ENCODE measurements around the gene NPY5R. TPM values are rescaled to one million over a fixed set of nuclear protein-coding genes. Genes with fewer than 3 reads are reported as not detected.

NPY5R gene
- total RNA-seq, 1 donor from 2014 or later: 8.8 TPM

DNA sequence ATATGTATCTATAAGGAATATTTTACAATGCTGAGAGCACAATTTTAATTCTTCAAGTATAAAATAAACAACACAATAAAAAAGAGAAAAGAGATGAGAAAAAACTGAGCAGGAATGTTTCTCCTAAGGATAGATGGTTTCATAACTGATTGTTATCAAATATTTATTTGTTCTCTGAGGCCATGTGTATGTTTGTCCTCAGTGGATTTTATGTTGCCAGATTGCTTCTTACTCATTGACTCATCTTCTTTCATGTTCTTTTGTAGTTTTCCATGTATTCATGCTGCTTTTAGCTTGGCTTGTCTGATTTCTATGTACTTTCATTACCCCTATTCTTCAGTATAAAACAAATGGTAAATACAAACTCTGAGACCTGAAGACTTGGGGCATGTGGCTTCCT, 41.2 kb downstream of the NPY5R start:
- no peaks in the 10 kb centered on the region for H3K4me1 Mint-ChIP-seq (ENCODE audit: unreplicated experiment)
- no peak overlapping the region for H3K4me3 Mint-ChIP-seq
- TF ChIP-seq, protein P1, sequence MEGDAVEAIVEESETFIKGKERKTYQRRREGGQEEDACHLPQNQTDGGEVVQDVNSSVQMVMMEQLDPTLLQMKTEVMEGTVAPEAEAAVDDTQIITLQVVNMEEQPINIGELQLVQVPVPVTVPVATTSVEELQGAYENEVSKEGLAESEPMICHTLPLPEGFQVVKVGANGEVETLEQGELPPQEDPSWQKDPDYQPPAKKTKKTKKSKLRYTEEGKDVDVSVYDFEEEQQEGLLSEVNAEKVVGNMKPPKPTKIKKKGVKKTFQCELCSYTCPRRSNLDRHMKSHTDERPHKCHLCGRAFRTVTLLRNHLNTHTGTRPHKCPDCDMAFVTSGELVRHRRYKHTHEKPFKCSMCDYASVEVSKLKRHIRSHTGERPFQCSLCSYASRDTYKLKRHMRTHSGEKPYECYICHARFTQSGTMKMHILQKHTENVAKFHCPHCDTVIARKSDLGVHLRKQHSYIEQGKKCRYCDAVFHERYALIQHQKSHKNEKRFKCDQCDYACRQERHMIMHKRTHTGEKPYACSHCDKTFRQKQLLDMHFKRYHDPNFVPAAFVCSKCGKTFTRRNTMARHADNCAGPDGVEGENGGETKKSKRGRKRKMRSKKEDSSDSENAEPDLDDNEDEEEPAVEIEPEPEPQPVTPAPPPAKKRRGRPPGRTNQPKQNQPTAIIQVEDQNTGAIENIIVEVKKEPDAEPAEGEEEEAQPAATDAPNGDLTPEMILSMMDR (conservative IDR thresholded peaks at IDR 0.05): no peak
- no peak overlapping the region for H3K27ac Mint-ChIP-seq
- no peak for DNase-seq (ENCODE audit: extremely low spot score, unreplicated experiment)
- no peaks in the 10 kb centered on the region for H3K9me3 Mint-ChIP-seq
- no peaks in the 10 kb centered on the region for H3K36me3 Mint-ChIP-seq
- H3K27me3 Mint-ChIP-seq: no peaks in the 10 kb centered on the region

DNA sequence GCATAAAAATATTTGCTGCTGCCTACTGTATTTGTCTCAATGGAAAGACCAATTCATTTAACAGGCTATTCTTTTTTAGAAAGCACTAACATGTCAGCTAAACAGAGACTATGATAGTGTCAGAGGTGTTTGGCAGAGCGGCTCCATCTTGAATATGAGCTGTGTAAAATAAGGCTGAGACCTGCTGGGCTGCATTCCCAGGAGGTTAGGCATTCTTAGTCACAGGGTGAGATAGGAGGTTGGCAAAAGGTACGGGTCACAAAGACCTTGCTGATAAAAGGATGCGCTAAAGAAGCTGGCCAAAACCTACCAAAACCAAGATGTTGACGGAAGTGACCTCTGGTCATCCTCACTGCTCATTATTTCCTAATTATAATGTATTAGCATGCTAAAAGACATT, 41.8 kb downstream of the NPY5R start:
- DNase-seq (ENCODE audit: extremely low spot score, unreplicated experiment): no peak
- H3K4me1 Mint-ChIP-seq (ENCODE audit: unreplicated experiment): no peaks in the 10 kb centered on the region
- TF ChIP-seq, protein P1 (conservative IDR thresholded peaks at IDR 0.05): no peak
- H3K27ac Mint-ChIP-seq: no peak overlapping the region
- H3K36me3 Mint-ChIP-seq: no peaks in the 10 kb centered on the region
- no peaks in the 10 kb centered on the region for H3K27me3 Mint-ChIP-seq
- no peaks in the 10 kb centered on the region for H3K9me3 Mint-ChIP-seq
- H3K4me3 Mint-ChIP-seq: no peak overlapping the region

DNA sequence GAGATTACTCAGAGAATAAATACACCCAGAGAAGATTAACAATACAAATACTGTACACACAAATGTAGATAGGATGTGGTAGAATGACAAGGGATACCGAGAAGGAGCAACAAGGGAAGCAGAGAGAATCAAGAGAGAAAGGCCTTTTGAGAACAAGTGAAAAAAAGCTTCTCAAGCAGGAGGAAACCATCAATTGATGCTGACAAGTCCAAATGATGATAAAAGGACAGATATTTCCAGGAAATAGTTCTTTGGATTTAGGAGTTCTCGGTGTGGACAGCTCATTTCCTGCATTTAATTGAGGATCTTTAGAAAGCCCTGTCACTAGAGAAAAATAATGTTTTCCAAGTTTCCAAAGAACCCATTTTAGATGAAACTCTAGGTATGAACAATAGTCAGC, 48.1 kb downstream of the NPY5R start:
- Mint-ChIP-seq H3K27ac (no peak overlapping the region), H3K36me3 (no peaks in the 10 kb centered on the region), H3K27me3 (no peaks in the 10 kb centered on the region), H3K9me3 (no peaks in the 10 kb centered on the region), H3K4me1 (ENCODE audit: unreplicated experiment) (no peaks in the 10 kb centered on the region), H3K4me3 (no peak overlapping the region)
- TF ChIP-seq, protein P1 (conservative IDR thresholded peaks at IDR 0.05): no peak
- no peak for DNase-seq (ENCODE audit: extremely low spot score, unreplicated experiment)

DNA sequence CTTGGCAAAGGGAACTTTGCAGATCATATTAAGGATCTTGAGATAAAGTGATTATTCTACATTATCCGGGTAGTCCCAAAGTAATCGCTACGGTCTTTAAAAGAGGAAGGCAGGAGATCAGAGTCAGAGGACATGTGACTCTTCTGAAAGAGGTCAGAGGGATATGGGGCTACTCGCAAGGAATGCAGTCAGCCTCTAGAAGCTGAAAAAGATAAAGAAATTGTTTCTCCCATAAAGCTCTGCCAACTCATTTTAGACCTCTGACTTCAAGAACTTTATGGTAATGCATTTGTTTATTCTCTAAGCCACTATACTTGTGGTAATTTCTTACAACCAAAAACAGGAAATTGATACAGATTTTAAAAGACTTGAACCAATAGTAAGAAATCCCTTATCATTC, 48.6 kb downstream of the NPY5R start:
- DNase-seq (ENCODE audit: extremely low spot score, unreplicated experiment): no peak
- TF ChIP-seq, protein P1 (conservative IDR thresholded peaks at IDR 0.05): no peak
- Mint-ChIP-seq H3K9me3 (no peaks in the 10 kb centered on the region), H3K4me1 (ENCODE audit: unreplicated experiment) (no peaks in the 10 kb centered on the region), H3K27ac (no peak overlapping the region), H3K4me3 (no peak overlapping the region), H3K36me3 (no peaks in the 10 kb centered on the region), H3K27me3 (no peaks in the 10 kb centered on the region)

DNA sequence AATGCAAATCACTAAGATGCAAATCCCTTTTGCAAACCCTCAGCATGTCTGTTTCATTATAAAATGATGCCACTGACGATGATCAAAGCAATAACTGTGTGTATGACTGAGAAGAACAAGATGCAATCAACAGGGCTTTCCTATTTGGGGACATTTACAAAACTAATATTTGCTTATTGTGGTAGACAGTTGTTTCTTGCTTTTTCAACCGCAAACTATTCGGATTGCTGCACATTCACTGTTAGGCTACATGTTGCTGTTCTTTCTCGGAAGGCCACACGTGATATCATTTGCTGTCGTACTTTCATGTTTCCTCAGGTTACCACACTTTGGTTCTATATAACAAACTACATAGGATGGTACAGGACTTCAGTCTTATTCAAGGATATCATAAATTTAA, 49.8 kb downstream of the NPY5R start:
- no peak for DNase-seq (ENCODE audit: extremely low spot score, unreplicated experiment)
- Mint-ChIP-seq H3K27me3 (no peaks in the 10 kb centered on the region), H3K36me3 (no peaks in the 10 kb centered on the region), H3K4me1 (ENCODE audit: unreplicated experiment) (no peaks in the 10 kb centered on the region), H3K4me3 (no peak overlapping the region), H3K27ac (no peak overlapping the region), H3K9me3 (no peaks in the 10 kb centered on the region)
- TF ChIP-seq, protein P1 (conservative IDR thresholded peaks at IDR 0.05): no peak

DNA sequence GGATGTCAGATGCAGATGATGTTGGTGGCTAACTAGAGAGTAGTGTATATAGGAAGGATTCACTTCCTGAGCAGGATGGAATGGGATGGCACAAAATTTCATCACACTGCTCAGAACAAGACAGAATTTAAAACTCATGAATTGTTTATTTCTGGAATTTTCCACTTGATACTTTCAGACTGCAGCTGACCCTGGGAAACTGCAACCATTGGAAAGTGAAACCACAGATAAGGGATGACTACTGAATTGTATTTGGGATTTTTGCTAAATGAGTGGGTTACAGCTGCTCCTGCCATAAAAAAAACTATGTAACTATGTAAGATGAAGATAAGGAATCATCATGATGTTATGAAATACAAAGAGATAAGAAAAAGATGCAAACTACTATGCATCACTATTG, 51.4 kb downstream of the NPY5R start:
- Mint-ChIP-seq H3K36me3 (no peaks in the 10 kb centered on the region), H3K27me3 (no peaks in the 10 kb centered on the region), H3K27ac (no peak overlapping the region), H3K4me3 (no peak overlapping the region), H3K9me3 (no peaks in the 10 kb centered on the region), H3K4me1 (ENCODE audit: unreplicated experiment) (no peaks in the 10 kb centered on the region)
- no peak for DNase-seq (ENCODE audit: extremely low spot score, unreplicated experiment)
- TF ChIP-seq, protein P1 (conservative IDR thresholded peaks at IDR 0.05): no peak

All from type B pancreatic cell (in vitro differentiated cells).